ENCODE measurements around the gene MARK3.
A peak's percentile ranks its signal among the peaks of the same experiment; 100 is the strongest.
"Not testable (repeated sequence)": the region's sequence is repeated elsewhere in the genome, so short reads cannot be mapped to it uniquely, and the experiment has no call there.

Gene MARK3

DNA sequence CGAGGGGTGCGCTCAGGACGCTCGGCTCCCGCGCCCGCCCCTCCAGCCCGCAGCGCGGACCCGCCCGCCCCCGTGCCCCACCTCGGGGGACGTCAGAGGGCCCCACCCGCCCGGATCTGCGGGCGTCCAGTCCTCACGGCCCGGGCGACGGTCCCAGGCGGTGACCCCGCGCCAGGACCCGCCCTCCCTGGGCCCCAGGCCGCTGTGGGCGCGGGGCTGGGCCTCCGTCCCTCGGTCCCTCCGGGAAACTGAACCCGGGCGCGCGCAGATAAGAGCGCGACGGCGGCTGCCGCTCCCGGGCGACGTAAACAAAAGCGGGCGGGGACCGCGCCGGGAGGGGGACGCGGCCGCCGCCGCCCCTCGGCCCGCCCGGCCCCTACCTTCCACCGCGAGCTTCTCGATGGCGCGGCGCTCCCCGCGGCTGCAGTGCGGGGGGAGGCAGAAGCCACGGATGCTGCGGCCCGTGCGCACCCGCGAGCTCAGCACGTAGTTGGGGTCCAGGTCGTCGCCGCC, 136.3 kb downstream of the MARK3 start:
- H3K36me3 Mint-ChIP-seq (ENCODE audit: low read depth) = peaks cover 8% of the 10 kb centered on the region
- TF ChIP-seq CTCF (IDR thresholded peaks at IDR 0.05; ENCODE audit: unreplicated experiment in 3 of 3) = no peak
- peaks cover 62% of the 10 kb centered on the region for H3K4me1 Mint-ChIP-seq
- peak overlapping the region in 1 of 3 experiments; percentile 42 for H3K27ac Mint-ChIP-seq
- H3K4me3 Mint-ChIP-seq = peak overlapping the region in 2 of 3 experiments; percentile 73 to 91
- H3K9me3 Mint-ChIP-seq = no peaks in the 10 kb centered on the region
- H3K27me3 Mint-ChIP-seq (ENCODE audit: low read depth) = peaks cover 24% of the 10 kb centered on the region

GRCh38 chr14:103521951-103522563, 136.8 kb downstream of the MARK3 start:
- H3K36me3 Mint-ChIP-seq (ENCODE audit: low read depth) = peaks cover 8% of the 10 kb centered on the region
- H3K4me1 Mint-ChIP-seq = peaks cover 61% of the 10 kb centered on the region
- H3K27me3 Mint-ChIP-seq (ENCODE audit: low read depth) = peaks cover 24% of the 10 kb centered on the region
- no peak for TF ChIP-seq CTCF (IDR thresholded peaks at IDR 0.05; ENCODE audit: unreplicated experiment in 3 of 3)
- peak overlapping the region; percentile 74 to 82 (median 81) for H3K4me3 Mint-ChIP-seq
- no peak overlapping the region for H3K27ac Mint-ChIP-seq
- H3K9me3 Mint-ChIP-seq = no peaks in the 10 kb centered on the region

GRCh38 chr14:103522649-103523574, 137.7 kb downstream of the MARK3 start, which contains the start of gene CKB:
Gene CKB (minus strand): TSS chr14:103522830. CDS start chr14:103522493, 337 bp downstream.
- Mint-ChIP-seq H3K4me3 (peak within 1 kb of the TSS; percentile 74 to 82 (median 81)), H3K27ac (peak within 1 kb of the TSS; percentile 79 to 96 (median 92)), H3K27me3 (ENCODE audit: low read depth) (peaks cover 28% of the 10 kb centered on the region), H3K36me3 (ENCODE audit: low read depth) (peaks cover 8% of the 10 kb centered on the region), H3K4me1 (peaks cover 60% of the 10 kb centered on the region), H3K9me3 (no peaks in the 10 kb centered on the region)
- no peak for TF ChIP-seq CTCF (IDR thresholded peaks at IDR 0.05; ENCODE audit: unreplicated experiment in 3 of 3)

- H3K4me3 Mint-ChIP-seq = peak overlapping the region; percentile 71 to 81 (median 80)
- TF ChIP-seq CTCF (IDR thresholded peaks at IDR 0.05; ENCODE audit: unreplicated experiment in 3 of 3) = no peak
Measured at GRCh38 chr14:103523575-103523954, 138.3 kb downstream of the MARK3 start.

GRCh38 chr14:103524002-103524935, 139.1 kb downstream of the MARK3 start:
- Mint-ChIP-seq H3K4me1 (peaks cover 58% of the 10 kb centered on the region), H3K27ac (peak overlapping the region; percentile 89 to 96 (median 92)), H3K36me3 (ENCODE audit: low read depth) (peaks cover 4% of the 10 kb centered on the region), H3K4me3 (peak overlapping the region; percentile 71 to 81 (median 80)), H3K27me3 (ENCODE audit: low read depth) (peaks cover 24% of the 10 kb centered on the region), H3K9me3 (no peaks in the 10 kb centered on the region)
- TF ChIP-seq CTCF (IDR thresholded peaks at IDR 0.05; ENCODE audit: unreplicated experiment in 3 of 3) = no peak

More at GRCh38 chr14:103523575-103523954, 138.3 kb downstream of the MARK3 start:
- peaks cover 59% of the 10 kb centered on the region for H3K4me1 Mint-ChIP-seq
- peaks cover 8% of the 10 kb centered on the region for H3K36me3 Mint-ChIP-seq (ENCODE audit: low read depth)
- no peaks in the 10 kb centered on the region for H3K9me3 Mint-ChIP-seq
- H3K27me3 Mint-ChIP-seq (ENCODE audit: low read depth) = peaks cover 28% of the 10 kb centered on the region
- H3K27ac Mint-ChIP-seq = peak overlapping the region; percentile 79 to 96 (median 92)

DNA sequence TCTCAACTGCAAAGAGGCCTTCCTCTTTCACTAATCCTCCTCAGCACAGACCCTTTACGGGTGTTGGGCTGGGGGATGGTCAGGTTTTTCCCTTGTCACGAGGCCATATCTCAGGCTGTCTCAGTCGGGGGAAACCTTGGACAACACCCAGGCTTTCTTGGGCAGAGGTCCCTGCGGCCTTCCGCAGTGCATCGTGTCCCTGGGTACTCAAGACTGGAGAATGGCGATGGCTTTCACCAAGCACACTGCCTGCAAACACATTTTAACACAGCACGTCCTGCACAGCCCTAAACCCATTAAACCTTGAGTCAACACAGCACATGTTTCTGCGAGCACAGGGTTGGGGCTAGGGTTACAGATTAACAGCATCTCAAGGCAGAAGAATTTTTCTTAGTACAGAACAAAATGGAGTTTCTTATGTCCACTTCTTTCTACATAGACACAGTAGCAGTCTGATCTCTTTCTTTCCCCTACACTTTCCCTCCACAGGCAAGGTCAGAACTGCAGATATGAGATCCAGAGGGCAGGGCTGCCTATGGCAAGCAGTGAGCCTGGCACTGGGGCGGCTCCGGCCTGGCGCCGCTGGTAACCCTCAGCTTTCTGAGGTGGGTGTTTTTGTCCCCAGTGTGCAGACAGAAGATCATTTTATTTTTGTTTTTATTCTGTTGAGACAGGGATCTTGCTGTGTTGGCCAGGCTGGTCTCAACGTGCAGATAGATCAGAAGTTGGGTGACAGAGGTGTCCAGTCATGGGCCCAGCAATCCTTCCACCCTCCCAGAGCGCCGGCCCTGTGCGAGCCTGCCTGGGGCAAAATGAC, 140.4 kb downstream of the MARK3 start:
- peak overlapping the region; percentile 57 to 78 (median 59) for H3K4me3 Mint-ChIP-seq
- not testable (repeated sequence) for H3K36me3 Mint-ChIP-seq (ENCODE audit: low read depth); H3K9me3 Mint-ChIP-seq
- peak overlapping the region; percentile 89 to 96 (median 92) for H3K27ac Mint-ChIP-seq
- peaks cover 21% of the 10 kb centered on the region for H3K27me3 Mint-ChIP-seq (ENCODE audit: low read depth)
- H3K4me1 Mint-ChIP-seq = peaks cover 55% of the 10 kb centered on the region

Data from nephron (organoid).